Germinal center (tissue), 1 donor: ENCODE measurements around the gene DNAJC2.
"Not testable (repeated sequence)": the region's sequence is repeated elsewhere in the genome, so short reads cannot be mapped to it uniquely, and the experiment has no call there.

Experiments used
- DNase-seq: peaks from one replicate; pipeline ENCODE4 v3.0.0; 2012; ENCODE audit warnings: mixed read lengths, low spot score

DNAJC2 gene

DNA sequence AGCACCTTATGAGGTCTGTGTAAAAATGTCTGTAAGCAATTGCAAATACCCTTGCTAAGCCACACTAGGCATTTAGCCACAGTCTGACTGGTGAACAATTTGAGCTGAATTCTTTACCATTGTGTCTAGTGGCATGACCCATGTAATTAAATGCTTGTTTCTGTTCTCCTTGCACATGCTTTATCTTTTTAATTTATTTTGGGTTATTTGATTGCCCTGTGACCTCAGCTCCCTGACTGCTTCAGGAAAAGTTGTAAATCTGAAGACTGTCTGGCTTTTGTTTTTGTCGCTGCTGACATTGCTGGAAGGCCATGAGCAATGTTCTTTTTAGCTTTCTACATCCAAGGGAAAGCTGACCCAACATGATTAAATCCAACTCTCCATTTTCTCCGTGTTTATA lies 78.3 kb downstream of the DNAJC2 start:
- DNase-seq: not testable (repeated sequence)

DNA sequence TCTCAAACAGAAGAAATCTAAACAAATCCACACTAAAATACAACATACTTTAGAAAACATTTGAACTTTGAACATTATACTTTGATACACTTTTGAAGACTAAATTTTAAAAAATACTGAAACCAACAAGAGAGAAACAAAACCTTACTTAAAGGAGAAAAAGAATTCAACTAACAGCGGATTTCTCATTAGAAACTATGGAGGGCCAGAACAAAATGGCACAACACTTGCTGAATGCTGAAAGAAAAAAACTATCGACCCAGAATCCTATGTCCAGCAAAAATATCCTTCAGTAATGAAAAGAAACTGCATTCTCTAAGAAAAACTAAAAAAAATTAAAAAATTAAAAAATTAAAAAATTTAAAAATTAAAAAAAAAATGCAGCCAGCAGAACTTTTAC lies 80.5 kb downstream of the DNAJC2 start:
- DNase-seq: not testable (repeated sequence)
